ENCODE data around the gene POPDC3.

- TF ChIP-seq CTCF (IDR thresholded peaks at IDR 0.05) = no peak
- no peak for TF ChIP-seq EZH2 (IDR thresholded peaks at IDR 0.05; ENCODE audit: borderline replicate concordance, insufficient read depth, low read depth, low read length, poor library complexity, severe bottlenecking)
Measured at GRCh38 chr6:105138141-105138540, 41.7 kb downstream of the POPDC3 start.
